Uterus (tissue), 2 donors: ENCODE data around the gene EML1.

Source experiments
- POLR2A ChIP-seq, 2 donors: fragments of 450-650 bp; IDR thresholded peaks; one replicate each; pipeline ENCODE4 v1.6.1; 2016; ENCODE audit warnings: antibody characterized with exemption in 2 of 2, mild to moderate bottlenecking in 1 of 2, moderate library complexity in 1 of 2
- TF ChIP-seq, protein P1 (sequence below), 4 experiments: fragments of 200-600 bp in 2 of 4; fragments of 450-650 bp in 2 of 4; sonication (generic) in 2 of 4; IDR thresholded peaks; one replicate each; pipeline ENCODE4 v1.5.1; 2016 to 2019; ENCODE audit warnings: antibody characterized with exemption in 4 of 4, mild to moderate bottlenecking in 2 of 4, moderate library complexity in 1 of 4

DNA sequence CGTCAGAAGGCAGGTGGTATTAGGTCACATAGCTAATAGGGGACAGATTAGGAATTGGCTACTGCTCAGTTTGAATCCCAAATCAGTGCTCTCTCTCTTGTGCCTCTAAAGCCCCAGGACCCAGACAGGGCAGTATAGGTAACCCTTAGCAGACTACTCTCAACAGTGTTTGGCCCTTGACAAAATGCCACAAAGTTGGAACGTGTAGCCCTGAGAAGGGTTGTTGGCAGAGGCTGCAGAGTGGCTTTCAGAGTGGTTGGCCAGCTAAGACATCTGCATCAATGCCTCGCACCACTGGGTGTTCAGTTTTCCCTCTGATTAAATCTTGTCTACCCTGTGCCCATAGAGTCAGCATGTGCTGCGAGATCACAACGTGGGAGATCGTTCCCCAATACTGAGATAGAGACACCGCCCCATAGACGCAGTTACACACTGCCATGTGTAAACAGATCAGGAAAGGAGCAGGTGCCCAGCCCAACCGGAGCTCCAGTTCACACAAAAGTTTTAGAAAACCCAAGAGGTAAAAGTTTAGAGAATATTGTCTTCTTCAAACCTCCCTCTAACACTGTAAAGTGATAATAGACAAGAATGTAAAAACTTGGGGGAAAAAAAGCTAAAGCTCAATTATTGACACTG lies 48.3 kb downstream of the EML1 start:
- TF ChIP-seq, protein P1, sequence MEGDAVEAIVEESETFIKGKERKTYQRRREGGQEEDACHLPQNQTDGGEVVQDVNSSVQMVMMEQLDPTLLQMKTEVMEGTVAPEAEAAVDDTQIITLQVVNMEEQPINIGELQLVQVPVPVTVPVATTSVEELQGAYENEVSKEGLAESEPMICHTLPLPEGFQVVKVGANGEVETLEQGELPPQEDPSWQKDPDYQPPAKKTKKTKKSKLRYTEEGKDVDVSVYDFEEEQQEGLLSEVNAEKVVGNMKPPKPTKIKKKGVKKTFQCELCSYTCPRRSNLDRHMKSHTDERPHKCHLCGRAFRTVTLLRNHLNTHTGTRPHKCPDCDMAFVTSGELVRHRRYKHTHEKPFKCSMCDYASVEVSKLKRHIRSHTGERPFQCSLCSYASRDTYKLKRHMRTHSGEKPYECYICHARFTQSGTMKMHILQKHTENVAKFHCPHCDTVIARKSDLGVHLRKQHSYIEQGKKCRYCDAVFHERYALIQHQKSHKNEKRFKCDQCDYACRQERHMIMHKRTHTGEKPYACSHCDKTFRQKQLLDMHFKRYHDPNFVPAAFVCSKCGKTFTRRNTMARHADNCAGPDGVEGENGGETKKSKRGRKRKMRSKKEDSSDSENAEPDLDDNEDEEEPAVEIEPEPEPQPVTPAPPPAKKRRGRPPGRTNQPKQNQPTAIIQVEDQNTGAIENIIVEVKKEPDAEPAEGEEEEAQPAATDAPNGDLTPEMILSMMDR (IDR thresholded peaks at IDR 0.05): no peak
- no peak for TF ChIP-seq POLR2A (IDR thresholded peaks at IDR 0.05)
